ENCODE results near the gene TMEM147. TPM values are rescaled to one million over a fixed set of nuclear protein-coding genes. Genes with fewer than 3 reads are reported as not detected.

Gene TMEM147
- total and polyA plus RNA-seq, 2 of the 13 experiments (the other 11 are each of a cell fraction or from before 2014, with no cell fraction given): 141 to 176 TPM

DNA sequence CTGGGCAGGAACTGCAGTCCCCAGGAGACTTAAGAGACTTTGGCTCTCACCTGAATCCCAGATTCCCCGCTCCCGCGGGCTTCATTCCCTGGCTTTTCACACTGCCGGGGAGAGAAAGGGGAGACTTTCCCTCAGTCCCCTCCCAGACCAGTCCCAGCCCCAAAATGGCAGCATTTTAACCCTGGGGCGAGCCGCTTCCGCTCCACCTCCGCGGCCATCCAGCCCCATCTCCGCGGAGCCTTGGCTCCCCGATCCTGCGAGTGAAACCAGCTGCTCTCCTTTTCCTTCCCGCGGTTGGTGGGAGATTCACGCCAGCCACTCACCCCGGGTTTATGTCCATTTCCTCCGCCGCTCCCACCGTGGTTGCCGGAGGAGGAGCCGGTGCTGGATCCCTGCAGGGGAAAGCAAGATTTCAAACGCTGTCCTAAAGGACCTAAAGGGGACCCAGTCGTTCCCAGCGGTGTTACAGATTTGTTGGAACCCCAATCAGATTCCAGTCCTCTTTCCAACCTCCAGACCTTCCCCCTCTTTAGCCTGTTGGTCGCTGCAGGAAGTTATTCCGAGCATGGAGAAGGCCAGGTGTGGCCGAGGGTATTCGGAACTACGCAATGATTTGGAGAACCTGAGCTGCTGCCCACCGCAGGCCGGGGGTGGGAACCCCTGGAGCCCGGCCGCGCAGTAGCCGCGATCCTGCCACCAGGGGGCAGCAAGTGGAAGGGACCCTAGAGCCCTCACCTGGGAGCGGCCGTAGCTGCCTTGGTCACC is 35.4 kb upstream of the TMEM147 start (continued):
- TF ChIP-seq, protein P1, sequence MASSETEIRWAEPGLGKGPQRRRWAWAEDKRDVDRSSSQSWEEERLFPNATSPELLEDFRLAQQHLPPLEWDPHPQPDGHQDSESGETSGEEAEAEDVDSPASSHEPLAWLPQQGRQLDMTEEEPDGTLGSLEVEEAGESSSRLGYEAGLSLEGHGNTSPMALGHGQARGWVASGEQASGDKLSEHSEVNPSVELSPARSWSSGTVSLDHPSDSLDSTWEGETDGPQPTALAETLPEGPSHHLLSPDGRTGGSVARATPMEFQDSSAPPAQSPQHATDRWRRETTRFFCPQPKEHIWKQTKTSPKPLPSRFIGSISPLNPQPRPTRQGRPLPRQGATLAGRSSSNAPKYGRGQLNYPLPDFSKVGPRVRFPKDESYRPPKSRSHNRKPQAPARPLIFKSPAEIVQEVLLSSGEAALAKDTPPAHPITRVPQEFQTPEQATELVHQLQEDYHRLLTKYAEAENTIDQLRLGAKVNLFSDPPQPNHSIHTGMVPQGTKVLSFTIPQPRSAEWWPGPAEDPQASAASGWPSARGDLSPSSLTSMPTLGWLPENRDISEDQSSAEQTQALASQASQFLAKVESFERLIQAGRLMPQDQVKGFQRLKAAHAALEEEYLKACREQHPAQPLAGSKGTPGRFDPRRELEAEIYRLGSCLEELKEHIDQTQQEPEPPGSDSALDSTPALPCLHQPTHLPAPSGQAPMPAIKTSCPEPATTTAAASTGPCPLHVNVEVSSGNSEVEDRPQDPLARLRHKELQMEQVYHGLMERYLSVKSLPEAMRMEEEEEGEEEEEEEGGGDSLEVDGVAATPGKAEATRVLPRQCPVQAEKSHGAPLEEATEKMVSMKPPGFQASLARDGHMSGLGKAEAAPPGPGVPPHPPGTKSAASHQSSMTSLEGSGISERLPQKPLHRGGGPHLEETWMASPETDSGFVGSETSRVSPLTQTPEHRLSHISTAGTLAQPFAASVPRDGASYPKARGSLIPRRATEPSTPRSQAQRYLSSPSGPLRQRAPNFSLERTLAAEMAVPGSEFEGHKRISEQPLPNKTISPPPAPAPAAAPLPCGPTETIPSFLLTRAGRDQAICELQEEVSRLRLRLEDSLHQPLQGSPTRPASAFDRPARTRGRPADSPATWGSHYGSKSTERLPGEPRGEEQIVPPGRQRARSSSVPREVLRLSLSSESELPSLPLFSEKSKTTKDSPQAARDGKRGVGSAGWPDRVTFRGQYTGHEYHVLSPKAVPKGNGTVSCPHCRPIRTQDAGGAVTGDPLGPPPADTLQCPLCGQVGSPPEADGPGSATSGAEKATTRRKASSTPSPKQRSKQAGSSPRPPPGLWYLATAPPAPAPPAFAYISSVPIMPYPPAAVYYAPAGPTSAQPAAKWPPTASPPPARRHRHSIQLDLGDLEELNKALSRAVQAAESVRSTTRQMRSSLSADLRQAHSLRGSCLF (CRISPR knock-in tag; IDR thresholded peaks at IDR 0.05; ENCODE audit: borderline replicate concordance): no peak
- TF ChIP-seq NONO (IDR thresholded peaks at IDR 0.05): no peak
- 0 out of 2 replicates have a peak, but pooled peaks have one; percentile 36 for TF ChIP-seq NONO (CRISPR knock-in tag; conservative IDR thresholded peaks at IDR 0.05)
- TF ChIP-seq RXRA (CRISPR knock-in tag; IDR thresholded peaks at IDR 0.05): peak; percentile 19; the same call in 1 of the 2 replicates
- no peak for TF ChIP-seq ZNF720 (CRISPR knock-in tag; IDR thresholded peaks at IDR 0.05)
- TF ChIP-seq ZSCAN12 (CRISPR knock-in tag; IDR thresholded peaks at IDR 0.05): no peak
- peak; percentile 92 for TF ChIP-seq ZEB1 (IDR thresholded peaks at IDR 0.05; ENCODE audit: insufficient replicate concordance, low read depth)
- 0 out of 2 replicates have a peak, but pooled peaks have one; percentile 27 for TF ChIP-seq ZSCAN21 (CRISPR knock-in tag; IDR thresholded peaks at IDR 0.05; ENCODE audit: borderline replicate concordance)
- peak; percentile 70 for TF ChIP-seq ZMYM3 (CRISPR knock-in tag; IDR thresholded peaks at IDR 0.05)
- TF ChIP-seq, protein P2, sequence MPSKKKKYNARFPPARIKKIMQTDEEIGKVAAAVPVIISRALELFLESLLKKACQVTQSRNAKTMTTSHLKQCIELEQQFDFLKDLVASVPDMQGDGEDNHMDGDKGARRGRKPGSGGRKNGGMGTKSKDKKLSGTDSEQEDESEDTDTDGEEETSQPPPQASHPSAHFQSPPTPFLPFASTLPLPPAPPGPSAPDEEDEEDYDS (CRISPR knock-in tag; IDR thresholded peaks at IDR 0.05): peak; percentile 31; the same call in 1 of the 2 replicates
- TF ChIP-seq ZNF264 (CRISPR knock-in tag; IDR thresholded peaks at IDR 0.05): peak; percentile 15; the same call in 1 of the 2 replicates
- peak in 1 of 2 experiments; percentile 69; a peak in 2 of 4 replicates for TF ChIP-seq KLF16 (CRISPR knock-in tag; IDR thresholded peaks at IDR 0.05)
- TF ChIP-seq ZFY (CRISPR knock-in tag; IDR thresholded peaks at IDR 0.05): peak; percentile 62
- TF ChIP-seq, protein P3, sequence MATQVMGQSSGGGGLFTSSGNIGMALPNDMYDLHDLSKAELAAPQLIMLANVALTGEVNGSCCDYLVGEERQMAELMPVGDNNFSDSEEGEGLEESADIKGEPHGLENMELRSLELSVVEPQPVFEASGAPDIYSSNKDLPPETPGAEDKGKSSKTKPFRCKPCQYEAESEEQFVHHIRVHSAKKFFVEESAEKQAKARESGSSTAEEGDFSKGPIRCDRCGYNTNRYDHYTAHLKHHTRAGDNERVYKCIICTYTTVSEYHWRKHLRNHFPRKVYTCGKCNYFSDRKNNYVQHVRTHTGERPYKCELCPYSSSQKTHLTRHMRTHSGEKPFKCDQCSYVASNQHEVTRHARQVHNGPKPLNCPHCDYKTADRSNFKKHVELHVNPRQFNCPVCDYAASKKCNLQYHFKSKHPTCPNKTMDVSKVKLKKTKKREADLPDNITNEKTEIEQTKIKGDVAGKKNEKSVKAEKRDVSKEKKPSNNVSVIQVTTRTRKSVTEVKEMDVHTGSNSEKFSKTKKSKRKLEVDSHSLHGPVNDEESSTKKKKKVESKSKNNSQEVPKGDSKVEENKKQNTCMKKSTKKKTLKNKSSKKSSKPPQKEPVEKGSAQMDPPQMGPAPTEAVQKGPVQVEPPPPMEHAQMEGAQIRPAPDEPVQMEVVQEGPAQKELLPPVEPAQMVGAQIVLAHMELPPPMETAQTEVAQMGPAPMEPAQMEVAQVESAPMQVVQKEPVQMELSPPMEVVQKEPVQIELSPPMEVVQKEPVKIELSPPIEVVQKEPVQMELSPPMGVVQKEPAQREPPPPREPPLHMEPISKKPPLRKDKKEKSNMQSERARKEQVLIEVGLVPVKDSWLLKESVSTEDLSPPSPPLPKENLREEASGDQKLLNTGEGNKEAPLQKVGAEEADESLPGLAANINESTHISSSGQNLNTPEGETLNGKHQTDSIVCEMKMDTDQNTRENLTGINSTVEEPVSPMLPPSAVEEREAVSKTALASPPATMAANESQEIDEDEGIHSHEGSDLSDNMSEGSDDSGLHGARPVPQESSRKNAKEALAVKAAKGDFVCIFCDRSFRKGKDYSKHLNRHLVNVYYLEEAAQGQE (IDR thresholded peaks at IDR 0.05; ENCODE audit: borderline replicate concordance in 1 of 2, low read depth in 1 of 2, low read length in 2 of 2): no peak
- TF ChIP-seq, protein P4, sequence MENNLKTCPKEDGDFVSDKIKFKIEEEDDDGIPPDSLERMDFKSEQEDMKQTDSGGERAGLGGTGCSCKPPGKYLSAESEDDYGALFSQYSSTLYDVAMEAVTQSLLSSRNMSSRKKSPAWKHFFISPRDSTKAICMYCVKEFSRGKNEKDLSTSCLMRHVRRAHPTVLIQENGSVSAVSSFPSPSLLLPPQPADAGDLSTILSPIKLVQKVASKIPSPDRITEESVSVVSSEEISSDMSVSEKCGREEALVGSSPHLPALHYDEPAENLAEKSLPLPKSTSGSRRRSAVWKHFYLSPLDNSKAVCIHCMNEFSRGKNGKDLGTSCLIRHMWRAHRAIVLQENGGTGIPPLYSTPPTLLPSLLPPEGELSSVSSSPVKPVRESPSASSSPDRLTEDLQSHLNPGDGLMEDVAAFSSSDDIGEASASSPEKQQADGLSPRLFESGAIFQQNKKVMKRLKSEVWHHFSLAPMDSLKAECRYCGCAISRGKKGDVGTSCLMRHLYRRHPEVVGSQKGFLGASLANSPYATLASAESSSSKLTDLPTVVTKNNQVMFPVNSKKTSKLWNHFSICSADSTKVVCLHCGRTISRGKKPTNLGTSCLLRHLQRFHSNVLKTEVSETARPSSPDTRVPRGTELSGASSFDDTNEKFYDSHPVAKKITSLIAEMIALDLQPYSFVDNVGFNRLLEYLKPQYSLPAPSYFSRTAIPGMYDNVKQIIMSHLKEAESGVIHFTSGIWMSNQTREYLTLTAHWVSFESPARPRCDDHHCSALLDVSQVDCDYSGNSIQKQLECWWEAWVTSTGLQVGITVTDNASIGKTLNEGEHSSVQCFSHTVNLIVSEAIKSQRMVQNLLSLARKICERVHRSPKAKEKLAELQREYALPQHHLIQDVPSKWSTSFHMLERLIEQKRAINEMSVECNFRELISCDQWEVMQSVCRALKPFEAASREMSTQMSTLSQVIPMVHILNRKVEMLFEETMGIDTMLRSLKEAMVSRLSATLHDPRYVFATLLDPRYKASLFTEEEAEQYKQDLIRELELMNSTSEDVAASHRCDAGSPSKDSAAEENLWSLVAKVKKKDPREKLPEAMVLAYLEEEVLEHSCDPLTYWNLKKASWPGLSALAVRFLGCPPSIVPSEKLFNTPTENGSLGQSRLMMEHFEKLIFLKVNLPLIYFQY (CRISPR knock-in tag; IDR thresholded peaks at IDR 0.05; ENCODE audit: borderline replicate concordance): 0 out of 2 replicates have a peak, but pooled peaks have one; percentile 48

Data from HepG2 (cell line).